GM12801 (cell line): ENCODE data around the gene FCGBP.

Source experiments
- CTCF ChIP-seq: IDR thresholded peaks from one replicate; pipeline ENCODE4 v1.5.1; 2011; ENCODE audit warnings: control low read depth; ENCODE audit not compliant: insufficient read length; ENCODE audit errors: extremely low read depth

Gene FCGBP

GRCh38 chr19:39969681-39970424 is 35.4 kb upstream of the FCGBP start:
- no peak for TF ChIP-seq CTCF

GRCh38 chr19:39969266-39969665 is 34.8 kb upstream of the FCGBP start:
- no peak for TF ChIP-seq CTCF

- TF ChIP-seq CTCF, result no peak
Measured at GRCh38 chr19:39968789-39969188, 34.4 kb upstream of the FCGBP start.

GRCh38 chr19:39967561-39967960 is 33.1 kb upstream of the FCGBP start:
- TF ChIP-seq CTCF, result no peak

- no peak for TF ChIP-seq CTCF
Measured at GRCh38 chr19:39966617-39967016, 32.2 kb upstream of the FCGBP start.

GRCh38 chr19:39963898-39964297 is 29.5 kb upstream of the FCGBP start:
- no peak for TF ChIP-seq CTCF

GRCh38 chr19:39953915-39954314 is 19.5 kb upstream of the FCGBP start:
- TF ChIP-seq CTCF, result no peak
